Measurements from ENCODE around the gene LRRC4C. TPM values are rescaled to one million over a fixed set of nuclear protein-coding genes. Genes with fewer than 3 reads are reported as not detected.

The LRRC4C gene
- total and polyA plus RNA-seq, 10 of the 15 experiments (the other 5 are each of a cell fraction or from before 2014, with no cell fraction given) = 1.5 TPM; not detected in 9

GRCh38 chr11:40619654-40620053, 839.8 kb downstream of the LRRC4C start (continued):
- TF ChIP-seq CUX1 (IDR thresholded peaks at IDR 0.05; ENCODE audit: insufficient replicate concordance, low read depth, low read length) (no peak), SMC3 (IDR thresholded peaks at IDR 0.05; ENCODE audit: borderline replicate concordance, low read length) (no peak), RAD21 (IDR thresholded peaks at IDR 0.05; ENCODE audit: insufficient read depth, low read depth, low read length) (no peak), ZBTB40 (IDR thresholded peaks at IDR 0.05; ENCODE audit: borderline replicate concordance) (no peak), CEBPB (IDR thresholded peaks at IDR 0.05; ENCODE audit: borderline replicate concordance in 1 of 2, low read depth in 2 of 2, low read length in 2 of 2) (no peak), EGR1 (IDR thresholded peaks at IDR 0.05; ENCODE audit: borderline replicate concordance in 1 of 2, low read depth in 2 of 2, low read length in 2 of 2) (no peak)
